H9 (cell line): ENCODE data around the gene LIX1L. TPM values are rescaled to one million over a fixed set of nuclear protein-coding genes. Genes with fewer than 3 reads are reported as not detected.
A peak's percentile ranks its signal among the peaks of the same experiment; 100 is the strongest.

ENCODE experiments used
- DNase-seq: peaks from one replicate; pipeline ENCODE4 v3.0.0-alpha.2; 2017
- H2AFZ ChIP-seq: one replicate; pipeline ENCODE4 v1.6.1; 2013; ENCODE audit warnings: mild to moderate bottlenecking, low read length, control low read depth, moderate library complexity
- H2AK5ac ChIP-seq: 2 replicates; pipeline ENCODE4 v1.6.1; 2013; ENCODE audit warnings: low read length, control low read depth, mixed read lengths; ENCODE audit not compliant: insufficient read length
- H2BK120ac ChIP-seq: one replicate; pipeline ENCODE4 v1.6.1; 2013; ENCODE audit warnings: low read depth, mild to moderate bottlenecking, low read length, control low read depth, inconsistent platforms; ENCODE audit not compliant: poor library complexity, severe bottlenecking
- H2BK12ac ChIP-seq: 2 replicates; pipeline ENCODE4 v1.6.1; 2013; ENCODE audit warnings: low read length, control low read depth, mixed read lengths, low read depth; ENCODE audit not compliant: insufficient read length
- H2BK15ac ChIP-seq: 2 replicates; pipeline ENCODE4 v1.6.1; 2013; ENCODE audit warnings: low read depth, low read length, control low read depth
- H2BK20ac ChIP-seq: one replicate; pipeline ENCODE4 v1.6.1; 2013; ENCODE audit warnings: low read depth, mild to moderate bottlenecking, low read length, control low read depth, inconsistent platforms; ENCODE audit not compliant: poor library complexity, severe bottlenecking
- H2BK5ac ChIP-seq: 2 replicates; pipeline ENCODE4 v1.6.1; 2013; ENCODE audit warnings: low read length, control low read depth, mixed read lengths; ENCODE audit not compliant: insufficient read length
- H3K14ac ChIP-seq: 2 replicates; pipeline ENCODE4 v1.6.1; 2013; ENCODE audit warnings: low read length, control low read depth; ENCODE audit not compliant: insufficient read depth
- H3K18ac ChIP-seq: 2 replicates; pipeline ENCODE4 v1.6.1; 2013; ENCODE audit warnings: low read depth, mild to moderate bottlenecking, mixed read lengths, low read length, control low read depth; ENCODE audit not compliant: insufficient read length
- H3K23ac ChIP-seq: 2 replicates; pipeline ENCODE4 v1.6.1; 2013; ENCODE audit warnings: low read length, control low read depth, mixed read lengths, low read depth; ENCODE audit not compliant: insufficient read length
- H3K23me2 ChIP-seq: 2 replicates; pipeline ENCODE4 v1.6.1; 2013; ENCODE audit warnings: low read depth, mild to moderate bottlenecking, mixed read lengths, low read length, control low read depth; ENCODE audit not compliant: insufficient read length, poor library complexity, severe bottlenecking
- H3K27ac ChIP-seq: 2 replicates; pipeline ENCODE4 v1.5.1; 2013; ENCODE audit warnings: low read length, control low read depth, mixed read lengths, low read depth; ENCODE audit not compliant: insufficient read length
- H3K27me3 ChIP-seq: 2 replicates; pipeline ENCODE4 v1.6.1; 2013; ENCODE audit warnings: low read length, control low read depth, inconsistent platforms; ENCODE audit not compliant: insufficient read depth
- H3K4ac ChIP-seq: 2 replicates; pipeline ENCODE4 v1.6.1; 2013; ENCODE audit warnings: low read depth, mild to moderate bottlenecking, control low read depth, inconsistent platforms, low read length, moderate library complexity
- H3K4me1 ChIP-seq: 2 replicates; pipeline ENCODE4 v1.6.1; 2013; ENCODE audit warnings: low read length, control low read depth, inconsistent platforms; ENCODE audit not compliant: insufficient read depth
- H3K4me2 ChIP-seq: 2 replicates; pipeline ENCODE4 v1.6.1; 2013; ENCODE audit warnings: low read length, control low read depth, mixed read lengths; ENCODE audit not compliant: insufficient read length, insufficient read depth
- H3K56ac ChIP-seq: 2 replicates; pipeline ENCODE4 v1.6.1; 2013; ENCODE audit warnings: low read depth, mild to moderate bottlenecking, mixed read lengths, low read length, control low read depth; ENCODE audit not compliant: insufficient read length
- H3K79me1 ChIP-seq: 2 replicates; pipeline ENCODE4 v1.6.1; 2013; ENCODE audit warnings: low read depth, mild to moderate bottlenecking, moderate library complexity, low read length, control low read depth, inconsistent platforms; ENCODE audit not compliant: insufficient read depth, poor library complexity, severe bottlenecking
- H3K79me2 ChIP-seq: 2 replicates; pipeline ENCODE4 v1.6.1; 2013; ENCODE audit warnings: low read length, control low read depth, inconsistent platforms; ENCODE audit not compliant: insufficient read depth
- H3K9ac ChIP-seq: 2 replicates; pipeline ENCODE4 v1.6.1; 2013; ENCODE audit warnings: low read length, control low read depth, mixed read lengths; ENCODE audit not compliant: insufficient read length; ENCODE audit errors: extremely low read depth
- H3K9me3 ChIP-seq: one replicate; pipeline ENCODE4 v1.6.1; 2013; ENCODE audit warnings: low read depth, low read length, inconsistent platforms; ENCODE audit not compliant: control insufficient read depth
- H3T11ph ChIP-seq: one replicate; pipeline ENCODE4 v1.6.1; 2013; ENCODE audit warnings: mild to moderate bottlenecking, low read length, control low read depth, inconsistent platforms
- H4K20me1 ChIP-seq: one replicate; pipeline ENCODE4 v1.6.1; 2013; ENCODE audit not compliant: control insufficient read depth, insufficient read length, insufficient read depth
- H4K5ac ChIP-seq: 2 replicates; pipeline ENCODE4 v1.6.1; 2013; ENCODE audit warnings: low read depth, mild to moderate bottlenecking, mixed read lengths, low read length, control low read depth; ENCODE audit not compliant: insufficient read length
- H4K8ac ChIP-seq: replicated peaks from 2 replicates; pipeline ENCODE4 v1.6.1; 2013; ENCODE audit warnings: low read length, control low read depth, mixed read lengths, low read depth; ENCODE audit not compliant: insufficient read length
- H4K91ac ChIP-seq: 2 replicates; pipeline ENCODE4 v1.6.1; 2013; ENCODE audit warnings: low read depth, mild to moderate bottlenecking, moderate library complexity, mixed read lengths, low read length, control low read depth; ENCODE audit not compliant: insufficient read length
- H3K27ac Mint-ChIP-seq, 3 experiments: 2 replicates in 2 of 3; 3 replicates in 1 of 3; pipeline ENCODE4 v1.8.0; 2020 to 2021; ENCODE audit warnings: mixed read lengths in 3 of 3, mild to moderate bottlenecking in 1 of 3, moderate library complexity in 1 of 3
- H3K27me3 Mint-ChIP-seq: 2 replicates; pipeline ENCODE4 v1.8.0; 2021; ENCODE audit warnings: low read depth, mild to moderate bottlenecking, moderate library complexity, mixed read lengths
- H3K36me3 Mint-ChIP-seq, 3 experiments: 2 replicates in 2 of 3; 3 replicates in 1 of 3; pipeline ENCODE4 v1.8.0; 2020 to 2021; ENCODE audit warnings: low read depth in 3 of 3, mixed read lengths in 3 of 3; ENCODE audit not compliant: insufficient read depth in 1 of 3
- H3K4me1 Mint-ChIP-seq, 2 experiments: 2 replicates each; pipeline ENCODE4 v1.8.0; 2020; ENCODE audit warnings: mixed read lengths in 2 of 2
- H3K4me3 Mint-ChIP-seq, 2 experiments: 2 replicates in 1 of 2; 3 replicates in 1 of 2; pipeline ENCODE4 v1.8.0; 2020 to 2021; ENCODE audit warnings: mild to moderate bottlenecking in 2 of 2, mixed read lengths in 2 of 2, moderate library complexity in 1 of 2
- H3K9me3 Mint-ChIP-seq, 2 experiments: 2 replicates in 1 of 2; 3 replicates in 1 of 2; pipeline ENCODE4 v1.8.0; 2020; ENCODE audit warnings: mild to moderate bottlenecking in 2 of 2, mixed read lengths in 2 of 2, moderate library complexity in 1 of 2
- WGBS: extraction: QIAGEN DNeasy Blood & Tissue Kit; methylation state at CpG from one replicate; pipeline ENCODE4 v1.1.7; 2013; ENCODE audit warnings: missing lambda C conversion rate, low lambda C conversion rate, mixed read lengths; ENCODE audit not compliant: insufficient read length; ENCODE audit errors: extremely low coverage; 5-methylcytosine and 5-hydroxymethylcytosine counted together
- total RNA-seq: library from RNA; stranded (reverse); gene quantifications from 2 replicates; pipeline ENCODE4 v1.2.1, GENCODE V29; 2021
- TF ChIP-seq, protein P1 (sequence below): fragments of 200-600 bp; sonication (generic); conservative IDR thresholded peaks from 3 replicates; pipeline ENCODE4 v1.8.0; 2021; ENCODE audit warnings: antibody characterized with exemption, mild to moderate bottlenecking

The LIX1L gene
- total RNA-seq, 1 experiment from 2014 or later = 5.9 TPM

DNA sequence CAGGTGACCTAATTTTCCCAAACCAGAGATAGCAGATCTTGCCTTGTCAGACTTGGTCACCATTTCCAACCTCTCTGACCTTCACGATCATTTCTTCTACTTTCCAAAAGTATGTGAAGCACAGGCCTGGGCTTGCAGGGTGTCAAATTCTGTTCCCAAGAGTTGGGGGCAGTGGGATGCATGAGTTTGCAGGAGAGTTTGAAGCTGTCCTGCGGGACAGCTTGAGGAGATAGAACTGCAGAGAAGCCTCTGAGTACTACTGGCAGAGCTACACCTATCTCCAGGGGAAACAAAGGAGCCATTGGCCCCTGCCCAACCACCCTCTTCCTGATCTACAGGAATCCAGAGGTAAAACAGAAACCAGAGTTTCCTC is 27.3 kb upstream of the LIX1L start:
- no peaks in the 10 kb centered on the region for H3K79me2 ChIP-seq
- H4K91ac ChIP-seq = no peak overlapping the region
- H3K9ac ChIP-seq = no peak overlapping the region
- no peak overlapping the region for H2AFZ ChIP-seq
- no peaks in the 10 kb centered on the region for H3K79me1 ChIP-seq
- no peaks in the 10 kb centered on the region for H4K20me1 ChIP-seq
- no peak overlapping the region for H2BK12ac ChIP-seq
- H3K9me3 ChIP-seq = no peaks in the 10 kb centered on the region
- H2BK5ac ChIP-seq = no peak overlapping the region
- Mint-ChIP-seq H3K27me3 (peaks cover 5% of the 10 kb centered on the region), H3K27ac (peak overlapping the region in 1 of 3 experiments; percentile 78; a peak in 3 of 7 replicates), H3K4me3 (no peak overlapping the region), H3K4me1 (peaks cover 23 to 28% of the 10 kb centered on the region in 2 experiments), H3K9me3 (no peaks in the 10 kb centered on the region), H3K36me3 (no peaks in the 10 kb centered on the region)
- no peak overlapping the region for H3K27ac ChIP-seq
- peaks cover 9% of the 10 kb centered on the region; the same call in 1 of the 2 replicates for H3K4me1 ChIP-seq
- no peak overlapping the region for H2BK20ac ChIP-seq
- H3K27me3 ChIP-seq = no peaks in the 10 kb centered on the region
- H3K4me2 ChIP-seq = no peak overlapping the region
- H2BK15ac ChIP-seq = no peak overlapping the region
- DNase-seq = no peak
- WGBS = no CpG with 5 or more reads among the region's 2 CpGs
- H4K8ac ChIP-seq = no peak overlapping the region
- peak overlapping the region; percentile 32; the same call in 1 of the 2 replicates for H3K14ac ChIP-seq
- no peaks in the 10 kb centered on the region for H3K23me2 ChIP-seq
- no peak overlapping the region for H3K56ac ChIP-seq
- H3K4ac ChIP-seq = no peak overlapping the region
- H3T11ph ChIP-seq = no peak overlapping the region
- TF ChIP-seq, protein P1, sequence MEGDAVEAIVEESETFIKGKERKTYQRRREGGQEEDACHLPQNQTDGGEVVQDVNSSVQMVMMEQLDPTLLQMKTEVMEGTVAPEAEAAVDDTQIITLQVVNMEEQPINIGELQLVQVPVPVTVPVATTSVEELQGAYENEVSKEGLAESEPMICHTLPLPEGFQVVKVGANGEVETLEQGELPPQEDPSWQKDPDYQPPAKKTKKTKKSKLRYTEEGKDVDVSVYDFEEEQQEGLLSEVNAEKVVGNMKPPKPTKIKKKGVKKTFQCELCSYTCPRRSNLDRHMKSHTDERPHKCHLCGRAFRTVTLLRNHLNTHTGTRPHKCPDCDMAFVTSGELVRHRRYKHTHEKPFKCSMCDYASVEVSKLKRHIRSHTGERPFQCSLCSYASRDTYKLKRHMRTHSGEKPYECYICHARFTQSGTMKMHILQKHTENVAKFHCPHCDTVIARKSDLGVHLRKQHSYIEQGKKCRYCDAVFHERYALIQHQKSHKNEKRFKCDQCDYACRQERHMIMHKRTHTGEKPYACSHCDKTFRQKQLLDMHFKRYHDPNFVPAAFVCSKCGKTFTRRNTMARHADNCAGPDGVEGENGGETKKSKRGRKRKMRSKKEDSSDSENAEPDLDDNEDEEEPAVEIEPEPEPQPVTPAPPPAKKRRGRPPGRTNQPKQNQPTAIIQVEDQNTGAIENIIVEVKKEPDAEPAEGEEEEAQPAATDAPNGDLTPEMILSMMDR = no peak
- no peak overlapping the region for H2BK120ac ChIP-seq
- H2AK5ac ChIP-seq = no peak overlapping the region
- peak overlapping the region; percentile 33 for H3K18ac ChIP-seq
- no peak overlapping the region for H4K5ac ChIP-seq
- no peak overlapping the region for H3K23ac ChIP-seq
